Esophagus muscularis mucosa (tissue), 4 donors: ENCODE data around the gene TBCD. TPM values are rescaled to one million over a fixed set of nuclear protein-coding genes. Genes with fewer than 3 reads are reported as not detected.
"Not testable (repeated sequence)": the region's sequence is repeated elsewhere in the genome, so short reads cannot be mapped to it uniquely, and the experiment has no call there.

Experiments used
- DNase-seq: peaks from one replicate; pipeline ENCODE4 v3.0.0-alpha.2; 2017; ENCODE audit errors: extremely low spot score
- H3K27ac ChIP-seq, 4 donors: fragments of 200-600 bp; sonication (generic); replicated peaks in 1 of 4; 1 replicate in 3 of 4; 2 replicates in 1 of 4; pipeline ENCODE4 v1.5.1; 2016 to 2019; ENCODE audit warnings: mild to moderate bottlenecking in 1 of 4
- H3K27me3 ChIP-seq, 4 donors: fragments of 200-600 bp; sonication (generic); one replicate each; pipeline versions ENCODE4 v1.5.1 to v1.6.0; 2016 to 2019
- H3K36me3 ChIP-seq, 4 donors: fragments of 200-600 bp; sonication (generic); one replicate each; pipeline ENCODE4 v1.5.1; 2016 to 2019
- H3K4me1 ChIP-seq, 4 donors: fragments of 200-600 bp; sonication (generic); one replicate each; pipeline ENCODE4 v1.5.1; 2016 to 2019
- H3K4me3 ChIP-seq, 4 donors: fragments of 200-600 bp; sonication (generic); 1 replicate in 2 of 4; 2 replicates in 2 of 4; pipeline ENCODE4 v1.5.1; 2016 to 2019; ENCODE audit warnings: mild to moderate bottlenecking in 4 of 4, moderate library complexity in 1 of 4
- H3K9me3 ChIP-seq, 4 donors: fragments of 200-600 bp; sonication (generic); 1 replicate in 3 of 4; 2 replicates in 1 of 4; pipeline ENCODE4 v1.5.1; 2016 to 2019
- EP300 ChIP-seq: sonication (generic); formaldehyde crosslinking; IDR thresholded peaks from one replicate; pipeline ENCODE4 v1.6.1; 2017; ENCODE audit warnings: antibody characterized with exemption
- POLR2A ChIP-seq: fragments of 450-650 bp; IDR thresholded peaks from one replicate; pipeline ENCODE4 v1.6.1; 2017; ENCODE audit warnings: antibody characterized with exemption, moderate library complexity, mild to moderate bottlenecking, low read depth
- POLR2AphosphoS5 ChIP-seq, 2 donors: sonication (generic); formaldehyde crosslinking; IDR thresholded peaks; one replicate each; pipeline ENCODE4 v1.6.1; 2017; ENCODE audit warnings: antibody characterized with exemption in 2 of 2
- WGBS: methylation state at CpG from one replicate; pipeline ENCODE4 v1.1.5; 2018; 5-methylcytosine and 5-hydroxymethylcytosine counted together
- intact Hi-C: fragments of 100-400 bp; cut with DNase I; formaldehyde crosslinking; loops from one replicate; pipeline ENCODE4 v1.15.1; 2023
- total RNA-seq, 4 donors: library from RNA; depleted of rRNA; stranded (reverse); fragments of >200 nt; gene quantifications; one replicate each; pipeline versions ENCODE4 v1.1.0 to v1.2.1, GENCODE V29; 2016
- TF ChIP-seq, protein P1 (sequence below), 3 experiments: fragments of 200-600 bp in 2 of 3; fragments of 450-650 bp in 1 of 3; sonication (generic) in 2 of 3; IDR thresholded peaks; one replicate each; pipeline ENCODE4 v1.5.1; 2017 to 2019; ENCODE audit warnings: antibody characterized with exemption in 3 of 3, mild to moderate bottlenecking in 2 of 3, moderate library complexity in 1 of 3

Gene TBCD
- total RNA-seq, 4 donors from 2014 or later = 38.1 to 56.7 (median 53.6) TPM

DNA sequence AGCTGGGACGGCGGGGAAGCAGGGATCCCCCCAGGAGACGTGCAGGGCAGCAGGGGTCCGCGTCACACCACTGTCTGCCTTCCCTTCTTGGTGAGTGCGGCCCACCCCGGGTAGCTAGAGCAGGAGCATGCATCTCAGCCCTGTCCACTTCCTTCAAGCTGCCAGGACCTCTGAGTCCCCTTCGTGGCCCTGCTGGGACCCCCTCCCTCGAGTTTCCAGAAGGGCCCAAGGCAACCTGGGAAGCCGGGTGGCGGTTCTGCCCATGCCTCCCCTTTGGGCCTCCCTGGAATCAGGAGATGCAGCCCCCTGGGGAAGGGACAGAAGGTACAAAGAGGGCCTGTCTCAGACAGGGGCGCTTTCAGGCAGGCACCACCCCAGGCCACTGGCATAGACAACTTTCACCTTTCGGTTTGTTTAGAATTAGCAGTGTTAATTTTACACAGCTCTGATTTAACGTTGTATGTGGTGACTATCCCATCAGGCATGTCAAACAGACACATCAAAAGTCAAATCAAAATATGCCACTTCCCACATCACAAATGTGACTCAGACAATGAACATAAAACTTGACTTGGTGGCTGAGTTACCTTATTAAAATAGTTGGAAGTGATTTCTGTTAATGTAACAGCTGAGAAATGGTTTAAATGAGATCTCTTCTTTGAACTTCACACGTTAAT, 233.0 kb downstream of the TBCD start:
- peak; percentile 60 for DNase-seq
- Histone ChIP-seq H3K27me3 (no peaks in the 10 kb centered on the region), H3K9me3 (no peaks in the 10 kb centered on the region), H3K4me1 (peaks cover 0 to 6% (median 3%) of the 10 kb centered on the region in 4 donors), H3K4me3 (no peak overlapping the region), H3K27ac (no peak overlapping the region), H3K36me3 (no peaks in the 10 kb centered on the region)
- 87% methylated on average over 13 of the region's 15 CpGs for whole genome bisulfite sequencing
- intact Hi-C loops = no loop called here
- TF ChIP-seq, protein P1, sequence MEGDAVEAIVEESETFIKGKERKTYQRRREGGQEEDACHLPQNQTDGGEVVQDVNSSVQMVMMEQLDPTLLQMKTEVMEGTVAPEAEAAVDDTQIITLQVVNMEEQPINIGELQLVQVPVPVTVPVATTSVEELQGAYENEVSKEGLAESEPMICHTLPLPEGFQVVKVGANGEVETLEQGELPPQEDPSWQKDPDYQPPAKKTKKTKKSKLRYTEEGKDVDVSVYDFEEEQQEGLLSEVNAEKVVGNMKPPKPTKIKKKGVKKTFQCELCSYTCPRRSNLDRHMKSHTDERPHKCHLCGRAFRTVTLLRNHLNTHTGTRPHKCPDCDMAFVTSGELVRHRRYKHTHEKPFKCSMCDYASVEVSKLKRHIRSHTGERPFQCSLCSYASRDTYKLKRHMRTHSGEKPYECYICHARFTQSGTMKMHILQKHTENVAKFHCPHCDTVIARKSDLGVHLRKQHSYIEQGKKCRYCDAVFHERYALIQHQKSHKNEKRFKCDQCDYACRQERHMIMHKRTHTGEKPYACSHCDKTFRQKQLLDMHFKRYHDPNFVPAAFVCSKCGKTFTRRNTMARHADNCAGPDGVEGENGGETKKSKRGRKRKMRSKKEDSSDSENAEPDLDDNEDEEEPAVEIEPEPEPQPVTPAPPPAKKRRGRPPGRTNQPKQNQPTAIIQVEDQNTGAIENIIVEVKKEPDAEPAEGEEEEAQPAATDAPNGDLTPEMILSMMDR (IDR thresholded peaks at IDR 0.05) = no peak
- no peak for TF ChIP-seq EP300
- TF ChIP-seq POLR2A = no peak
- TF ChIP-seq POLR2AphosphoS5 (IDR thresholded peaks at IDR 0.05) = no peak

GRCh38 chr17:82985428-82985805, 233.6 kb downstream of the TBCD start:
- no peak for TF ChIP-seq EP300
- TF ChIP-seq, protein P1 (IDR thresholded peaks at IDR 0.05) = no peak
- no peaks in the 10 kb centered on the region for H3K9me3 ChIP-seq
- peaks cover 0 to 6% (median 3%) of the 10 kb centered on the region in 4 donors for H3K4me1 ChIP-seq
- WGBS = 94% methylated on average over 11 of the region's 11 CpGs
- no peaks in the 10 kb centered on the region for H3K27me3 ChIP-seq
- intact Hi-C loops = no loop called here
- no peak overlapping the region for H3K27ac ChIP-seq
- DNase-seq = peak; percentile 72
- H3K4me3 ChIP-seq = no peak overlapping the region
- H3K36me3 ChIP-seq = no peaks in the 10 kb centered on the region

- WGBS = 36% methylated on average over 17 of the region's 17 CpGs
- Histone ChIP-seq H3K4me1 (peaks cover 0 to 6% (median 3%) of the 10 kb centered on the region in 4 donors), H3K4me3 (peak overlapping the region in 1 of 4 donors; percentile 18), H3K27ac (no peak overlapping the region), H3K27me3 (no peaks in the 10 kb centered on the region), H3K36me3 (no peaks in the 10 kb centered on the region), H3K9me3 (no peaks in the 10 kb centered on the region)
- intact Hi-C loops = no loop called here
- peak; percentile 87 for DNase-seq
- no peak for TF ChIP-seq POLR2AphosphoS5 (IDR thresholded peaks at IDR 0.05)
- no peak for TF ChIP-seq POLR2A
- no peak for TF ChIP-seq EP300
- TF ChIP-seq, protein P1 (IDR thresholded peaks at IDR 0.05) = no peak
These were observed 234.1 kb downstream of the TBCD start for GRCh38 chr17:82985973-82986372.

DNA sequence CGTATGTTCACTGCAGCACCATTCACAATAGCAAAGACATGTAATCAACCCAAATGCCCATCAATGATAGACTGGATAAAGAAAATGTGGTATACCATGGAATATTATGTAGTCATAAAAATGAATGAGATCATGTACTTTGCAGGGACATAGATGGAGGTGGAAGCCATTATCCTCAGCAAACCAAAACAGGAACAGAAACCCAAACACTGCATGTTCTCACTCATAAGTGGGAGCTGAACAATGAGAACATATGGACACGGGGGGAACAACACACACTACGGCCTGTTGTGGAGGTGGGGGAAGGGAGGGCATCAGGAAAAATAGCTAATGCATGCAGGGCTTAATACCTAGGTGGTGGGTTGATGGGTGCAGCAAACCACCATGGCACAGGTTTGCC, 237.2 kb downstream of the TBCD start:
- H3K4me1 ChIP-seq, H3K27me3 ChIP-seq, H3K36me3 ChIP-seq, intact Hi-C loops, H3K27ac ChIP-seq, H3K4me3 ChIP-seq: not testable (repeated sequence)
- 89% methylated on average over 3 of the region's 3 CpGs for WGBS
- H3K9me3 ChIP-seq = peaks cover 6 to 15% (median 10%) of the 10 kb centered on the region in 4 donors
- DNase-seq = peak; percentile 47

DNA sequence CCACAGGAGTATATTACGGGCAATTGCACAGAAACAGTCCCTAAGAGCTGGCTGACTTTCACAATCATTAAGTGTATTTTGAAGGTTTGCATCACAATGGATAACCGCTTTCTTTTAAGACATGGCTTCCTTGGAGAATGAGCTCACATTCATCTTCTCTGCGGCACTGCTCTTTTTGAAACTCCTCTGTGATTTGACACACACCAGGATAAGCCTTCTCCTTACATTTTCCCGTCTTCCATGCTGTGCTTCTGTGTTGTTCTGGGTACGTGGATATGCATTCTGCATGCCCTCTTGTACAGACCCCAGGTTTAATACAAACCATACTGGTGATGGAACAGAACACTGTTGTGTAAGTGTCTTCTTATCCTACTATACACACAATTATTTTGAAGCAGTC, 238.0 kb downstream of the TBCD start:
- 92% methylated on average over 5 of the region's 5 CpGs for WGBS
- no peaks in the 10 kb centered on the region for H3K27me3 ChIP-seq
- H3K9me3 ChIP-seq = peaks cover 6 to 15% (median 10%) of the 10 kb centered on the region in 4 donors
- intact Hi-C loops = no loop called here
- TF ChIP-seq POLR2A = no peak
- TF ChIP-seq EP300 = no peak
- TF ChIP-seq POLR2AphosphoS5 (IDR thresholded peaks at IDR 0.05) = no peak
- TF ChIP-seq, protein P1 (IDR thresholded peaks at IDR 0.05) = no peak
- no peak overlapping the region for H3K27ac ChIP-seq
- peaks cover 0 to 6% (median 3%) of the 10 kb centered on the region in 4 donors for H3K4me1 ChIP-seq
- no peaks in the 10 kb centered on the region for H3K36me3 ChIP-seq
- H3K4me3 ChIP-seq = no peak overlapping the region
- peak; percentile 45 for DNase-seq
